Caco-2 (cell line): Measurements from ENCODE around the gene RRAS2. TPM values are rescaled to one million over a fixed set of nuclear protein-coding genes. Genes with fewer than 3 reads are reported as not detected.
A peak's percentile ranks its signal among the peaks of the same experiment; 100 is the strongest.

ENCODE experiments used
- BruUV-seq: library from RNA; stranded (reverse); fragments of 400-500 nt; replicated peaks from 2 replicates; lab custom pipeline; 2021; lab: Mats Ljungman, UMichigan
- CTCF ChIA-PET: fragments of 300-600 bp; sonication (Branson Sonifier 250); formaldehyde crosslinking; loops from one replicate; lab custom pipeline; 2022; ENCODE audit warnings: antibody characterized with exemption; lab: Charles Lee
- POLR2A ChIA-PET: fragments of 300-600 bp; sonication (Branson Sonifier 250); formaldehyde crosslinking; loops from one replicate; lab custom pipeline; 2022; ENCODE audit warnings: antibody characterized with exemption; lab: Charles Lee
- DNase-seq, 2 experiments: peaks; one replicate each; pipeline versions ENCODE4 v3.0.0 to v3.0.0-alpha.2; 2020 to 2022
- H3K27me3 ChIP-seq: replicated peaks from 2 replicates; pipeline ENCODE4 v1.6.0; 2011; ENCODE audit warnings: low read length; ENCODE audit not compliant: control insufficient read depth, insufficient read depth
- H3K36me3 ChIP-seq: 2 replicates; pipeline ENCODE4 v1.5.1; 2011; ENCODE audit warnings: low read length; ENCODE audit not compliant: control insufficient read depth, insufficient read depth
- H3K4me1 ChIP-seq: fragments of 250-450 bp; sonication (Bioruptor Pico); 2 replicates; pipeline ENCODE4 v1.5.1; 2020; ENCODE audit warnings: mild to moderate bottlenecking
- H3K4me3 ChIP-seq: 2 replicates; pipeline ENCODE4 v1.5.1; 2011; ENCODE audit warnings: low read depth, mild to moderate bottlenecking, control low read depth, low read length
- H3K9me3 ChIP-seq: fragments of 250-450 bp; sonication (Bioruptor Pico); 2 replicates; pipeline ENCODE4 v1.5.1; 2020; ENCODE audit warnings: mild to moderate bottlenecking, moderate library complexity
- H3K27ac Mint-ChIP-seq: one replicate; pipeline ENCODE4 v1.8.0; 2022; ENCODE audit warnings: mixed read lengths; ENCODE audit not compliant: unreplicated experiment
- H3K27me3 Mint-ChIP-seq: one replicate; pipeline ENCODE4 v1.8.0; 2022; ENCODE audit warnings: mixed read lengths; ENCODE audit not compliant: insufficient read depth, unreplicated experiment
- H3K36me3 Mint-ChIP-seq: one replicate; pipeline ENCODE4 v1.8.0; 2022; ENCODE audit warnings: mild to moderate bottlenecking, mixed read lengths; ENCODE audit not compliant: insufficient read depth, unreplicated experiment
- H3K4me1 Mint-ChIP-seq: one replicate; pipeline ENCODE4 v1.8.0; 2022; ENCODE audit warnings: low read depth, mixed read lengths; ENCODE audit not compliant: unreplicated experiment
- H3K4me3 Mint-ChIP-seq: one replicate; pipeline ENCODE4 v1.8.0; 2022; ENCODE audit warnings: mild to moderate bottlenecking, moderate library complexity, mixed read lengths; ENCODE audit not compliant: unreplicated experiment
- H3K9me3 Mint-ChIP-seq: one replicate; pipeline ENCODE4 v1.8.0; 2022; ENCODE audit warnings: mixed read lengths; ENCODE audit not compliant: unreplicated experiment
- CTCF ChIP-seq, 2 experiments: fragments of 200-600 bp in 1 of 2; IDR thresholded peaks; 1 replicate in 1 of 2; 2 replicates in 1 of 2; pipeline versions ENCODE4 v1.5.1 to v1.8.0; 2011 to 2022; ENCODE audit warnings: antibody characterized with exemption in 1 of 2, control low read depth in 1 of 2, inconsistent platforms in 1 of 2, low read depth in 1 of 2, low read length in 1 of 2, mild to moderate bottlenecking in 1 of 2, moderate library complexity in 1 of 2; ENCODE audit not compliant: insufficient read depth in 1 of 2, severe bottlenecking in 1 of 2, unreplicated experiment in 1 of 2
- intact Hi-C: fragments of 100-400 bp; cut with micrococcal nuclease; formaldehyde crosslinking; loops from one replicate; pipeline ENCODE4 v1.10.0; 2022; ENCODE audit not compliant: unreplicated experiment
- total RNA-seq: library from RNA; stranded (reverse); gene quantifications from 2 replicates; pipeline ENCODE4 v1.2.3, GENCODE V29; 2022

Gene RRAS2
- total RNA-seq, 1 experiment from 2014 or later, result 94.7 TPM

- H3K4me1 Mint-ChIP-seq, result peaks cover 14% of the 10 kb centered on the region
- peaks cover 15% of the 10 kb centered on the region for H3K9me3 Mint-ChIP-seq
Measured at GRCh38 chr11:14334893-14335292, 24.1 kb downstream of the RRAS2 start.

GRCh38 chr11:14334192-14334591 lies 24.8 kb downstream of the RRAS2 start:
- DNase-seq, result no peak
- Mint-ChIP-seq H3K4me3 (no peak overlapping the region), H3K27ac (no peak overlapping the region), H3K36me3 (no peaks in the 10 kb centered on the region), H3K4me1 (peaks cover 14% of the 10 kb centered on the region), H3K9me3 (peaks cover 15% of the 10 kb centered on the region), H3K27me3 (no peaks in the 10 kb centered on the region)
- CTCF ChIA-PET, result no interaction called here
- H3K27me3 ChIP-seq, result no peaks in the 10 kb centered on the region
- BruUV-seq, result TSS peak; percentile 7
- TF ChIP-seq CTCF (IDR thresholded peaks at IDR 0.05; ENCODE audit: insufficient read depth in 1 of 2, low read depth in 1 of 2, low read length in 1 of 2, severe bottlenecking in 1 of 2, unreplicated experiment in 1 of 2), result no peak
- POLR2A ChIA-PET, result no interaction called here
- H3K9me3 ChIP-seq, result peaks cover 4% of the 10 kb centered on the region; the same call in 1 of the 2 replicates
- no peaks in the 10 kb centered on the region for H3K36me3 ChIP-seq
- intact Hi-C loops, result no loop called here
- H3K4me1 ChIP-seq, result no peaks in the 10 kb centered on the region
- no peak overlapping the region for H3K4me3 ChIP-seq

More at GRCh38 chr11:14334893-14335292, 24.1 kb downstream of the RRAS2 start:
- TF ChIP-seq CTCF (IDR thresholded peaks at IDR 0.05; ENCODE audit: insufficient read depth in 1 of 2, low read depth in 1 of 2, low read length in 1 of 2, severe bottlenecking in 1 of 2, unreplicated experiment in 1 of 2), result no peak
- no TSS peak for BruUV-seq
- H3K27ac Mint-ChIP-seq, result no peak overlapping the region
- POLR2A ChIA-PET, result no interaction called here
- CTCF ChIA-PET, result no interaction called here
- H3K36me3 Mint-ChIP-seq, result no peaks in the 10 kb centered on the region
- Histone ChIP-seq H3K27me3 (no peaks in the 10 kb centered on the region), H3K4me1 (no peaks in the 10 kb centered on the region), H3K9me3 (peaks cover 4% of the 10 kb centered on the region; the same call in 1 of the 2 replicates), H3K4me3 (no peak overlapping the region), H3K36me3 (no peaks in the 10 kb centered on the region)
- DNase-seq, result no peak
- H3K27me3 Mint-ChIP-seq, result no peaks in the 10 kb centered on the region
- intact Hi-C loops, result no loop called here
- no peak overlapping the region for H3K4me3 Mint-ChIP-seq

GRCh38 chr11:14331476-14332136 lies 27.4 kb downstream of the RRAS2 start:
- Mint-ChIP-seq H3K27ac (no peak overlapping the region), H3K36me3 (no peaks in the 10 kb centered on the region), H3K27me3 (no peaks in the 10 kb centered on the region), H3K4me1 (peaks cover 12% of the 10 kb centered on the region), H3K9me3 (peaks cover 10% of the 10 kb centered on the region), H3K4me3 (no peak overlapping the region)
- no peaks in the 10 kb centered on the region for H3K27me3 ChIP-seq
- H3K9me3 ChIP-seq, result peaks cover 1% of the 10 kb centered on the region; the same call in 1 of the 2 replicates
- CTCF ChIA-PET, result no interaction called here
- H3K4me1 ChIP-seq, result no peaks in the 10 kb centered on the region
- DNase-seq, result no peak
- intact Hi-C loops, result no loop called here
- TF ChIP-seq CTCF (IDR thresholded peaks at IDR 0.05; ENCODE audit: insufficient read depth in 1 of 2, low read depth in 1 of 2, low read length in 1 of 2, severe bottlenecking in 1 of 2, unreplicated experiment in 1 of 2), result no peak
- H3K36me3 ChIP-seq, result no peaks in the 10 kb centered on the region
- no TSS peak for BruUV-seq
- POLR2A ChIA-PET, result no interaction called here
- H3K4me3 ChIP-seq, result no peak overlapping the region
